Pancreas (tissue), 10 donors: Measurements from ENCODE around the gene PLET1. TPM values are rescaled to one million over a fixed set of nuclear protein-coding genes. Genes with fewer than 3 reads are reported as not detected.
A peak's percentile ranks its signal among the peaks of the same experiment; 100 is the strongest.

Experiments used
- ATAC-seq, 4 donors: fragments of 200-7000 bp; cut with Tn5 transposase; one replicate each; pipeline versions ENCODE4 v1.8.0 to v1.9.1; 2020; ENCODE audit warnings: mild to moderate bottlenecking in 4 of 4, moderate library complexity in 4 of 4
- DNase-seq, 6 donors: peaks; one replicate each; pipeline ENCODE4 v3.0.0-alpha.2; 2020
- FAIRE-seq: peaks from 2 replicates; lab custom pipeline; 2012; peaks lifted over from hg19 to GRCh38; lab: Jason Lieb, UNC
- H3K27ac ChIP-seq, 4 donors: fragments of 200-600 bp; sonication (generic); 1 replicate in 3 of 4; 2 replicates in 1 of 4; pipeline versions ENCODE4 v1.5.0 to v1.8.0; 2020
- H3K27me3 ChIP-seq, 4 donors: fragments of 200-600 bp; one replicate each; pipeline ENCODE4 v1.8.0; 2021
- H3K36me3 ChIP-seq, 3 donors: fragments of 200-600 bp; sonication (generic) in 1 of 3; one replicate each; pipeline versions ENCODE4 v1.5.0 to v1.8.0; 2020 to 2021
- H3K4me1 ChIP-seq, 3 donors: fragments of 200-600 bp; one replicate each; pipeline ENCODE4 v1.8.0; 2021
- H3K4me3 ChIP-seq, 4 donors: fragments of 200-600 bp; sonication (generic) in 2 of 4; one replicate each; pipeline versions ENCODE4 v1.5.0 to v1.8.0; 2020 to 2021
- H3K9me3 ChIP-seq, 4 donors: fragments of 200-600 bp; one replicate each; pipeline ENCODE4 v1.8.0; 2021
- CTCF ChIP-seq, 4 donors: fragments of 200-600 bp; sonication (generic) in 3 of 4; IDR thresholded peaks; one replicate each; pipeline versions ENCODE4 v1.5.0 to v1.8.0; 2021; ENCODE audit warnings: antibody characterized with exemption in 4 of 4
- WGBS, 2 donors: extraction: QIAGEN DNeasy Blood & Tissue Kit; methylation state at CpG; one replicate each; pipeline ENCODE4 v1.1.7; 2013; 5-methylcytosine and 5-hydroxymethylcytosine counted together
- intact Hi-C, 3 donors: fragments of 100-400 bp; cut with DNase I; formaldehyde crosslinking; loops; one replicate each; pipeline versions ENCODE4 v1.11.1 to v1.14.2; 2022
- polyA plus RNA-seq, 2 donors: library from polyadenylated mRNA; stranded (reverse); fragments of 200-250 nt; gene quantifications; one replicate each; pipeline ENCODE4 v1.2.3, GENCODE V29; 2013
- total RNA-seq, 6 donors: library from RNA; stranded (reverse); fragmentation: NEBNext Ultra II Directional in 4 of 6; extraction: Animal tissue kit (Norgen Biotek cat#: 25700) in 4 of 6; gene quantifications; one replicate each; pipeline versions ENCODE4 v1.2.1 to v1.2.4, GENCODE V29; 2021 to 2023
- donor health status: healthy with polysubstance abuse.
- donor health status: DM: no; HTN: no; CAD: no; lungs with moderate emphysema.
- donor health status: DM: no; HTN: no; CAD: no.
- donor health status: control.
- donor health status: control.
- donor health status: Bipolar disorder and iron deficiency.
- donor health status: DM: yes; HTN: yes; CAD: no.
- donor health status: DM: no; HTN: no; CAD: no.
- donor health status: DM: no; HTN: no; CAD: no.
- donor health status: DM: yes; HTN: yes; CAD: no.

The PLET1 gene
- total and polyA plus RNA-seq, 8 donors: not detected

GRCh38 chr11:112215621-112216020, 45.0 kb downstream of the PLET1 start:
- no peak for ATAC-seq
- Histone ChIP-seq H3K9me3 (no peaks in the 10 kb centered on the region), H3K27me3 (no peaks in the 10 kb centered on the region), H3K4me1 (no peaks in the 10 kb centered on the region), H3K36me3 (no peaks in the 10 kb centered on the region), H3K27ac (no peak overlapping the region), H3K4me3 (no peak overlapping the region)
- intact Hi-C loops: no loop called here
- FAIRE-seq: no peak
- 83 to 91% methylated on average over 6 of the region's 6 CpGs for WGBS, 2 donors
- TF ChIP-seq CTCF (IDR thresholded peaks at IDR 0.05): no peak
- no peak for DNase-seq

GRCh38 chr11:112213753-112214152, 46.9 kb downstream of the PLET1 start:
- Histone ChIP-seq H3K36me3 (no peaks in the 10 kb centered on the region), H3K27ac (no peak overlapping the region), H3K4me3 (no peak overlapping the region), H3K4me1 (no peaks in the 10 kb centered on the region), H3K27me3 (no peaks in the 10 kb centered on the region), H3K9me3 (no peaks in the 10 kb centered on the region)
- 84 to 92% methylated on average over 4 of the region's 4 CpGs for whole genome bisulfite sequencing, 2 donors
- intact Hi-C loops: no loop called here
- no peak for TF ChIP-seq CTCF (IDR thresholded peaks at IDR 0.05)
- no peak for DNase-seq
- FAIRE-seq: no peak
- no peak for ATAC-seq

GRCh38 chr11:112212710-112213109, 48.0 kb downstream of the PLET1 start:
- DNase-seq: no peak
- intact Hi-C loops: no loop called here
- no peaks in the 10 kb centered on the region for H3K9me3 ChIP-seq
- peak in 2 of 4 donors; percentile 36 to 42 for ATAC-seq
- no peaks in the 10 kb centered on the region for H3K27me3 ChIP-seq
- no peaks in the 10 kb centered on the region for H3K4me1 ChIP-seq
- no peak for TF ChIP-seq CTCF (IDR thresholded peaks at IDR 0.05)
- H3K4me3 ChIP-seq: no peak overlapping the region
- FAIRE-seq: no peak
- no peaks in the 10 kb centered on the region for H3K36me3 ChIP-seq
- H3K27ac ChIP-seq: no peak overlapping the region

GRCh38 chr11:112212290-112212689, 48.4 kb downstream of the PLET1 start:
- no peak for TF ChIP-seq CTCF (IDR thresholded peaks at IDR 0.05)
- no peak for FAIRE-seq

GRCh38 chr11:112211536-112211935, 49.1 kb downstream of the PLET1 start:
- no peak overlapping the region for H3K27ac ChIP-seq
- 43 to 54% methylated on average over 2 of the region's 2 CpGs for WGBS, 2 donors
- intact Hi-C loops: no loop called here
- no peak overlapping the region for H3K4me3 ChIP-seq
- FAIRE-seq: no peak
- H3K27me3 ChIP-seq: no peaks in the 10 kb centered on the region
- no peak for DNase-seq
- no peaks in the 10 kb centered on the region for H3K36me3 ChIP-seq
- H3K9me3 ChIP-seq: no peaks in the 10 kb centered on the region
- no peaks in the 10 kb centered on the region for H3K4me1 ChIP-seq
- ATAC-seq: no peak
- no peak for TF ChIP-seq CTCF (IDR thresholded peaks at IDR 0.05)

More at GRCh38 chr11:112212290-112212689, 48.4 kb downstream of the PLET1 start:
- ATAC-seq (no peak), DNase-seq (no peak)
- 87 to 88% methylated on average over 3 of the region's 3 CpGs for WGBS, 2 donors
- no peak overlapping the region for H3K27ac ChIP-seq
- no peak overlapping the region for H3K4me3 ChIP-seq
- no peaks in the 10 kb centered on the region for H3K27me3 ChIP-seq
- intact Hi-C loops: no loop called here
- no peaks in the 10 kb centered on the region for H3K4me1 ChIP-seq
- H3K9me3 ChIP-seq: no peaks in the 10 kb centered on the region
- no peaks in the 10 kb centered on the region for H3K36me3 ChIP-seq
